Activated T-cell treated with anti-CD3 and anti-CD28 coated beads, Interleukin-2, amount 50 U/mL, for 72 hours (primary cell): Measurements from ENCODE around the gene ST3GAL5. TPM values are rescaled to one million over a fixed set of nuclear protein-coding genes. Genes with fewer than 3 reads are reported as not detected.

Experiments
- ATAC-seq, 2 donors: fragments of 150-1000 bp; cut with Tn5 transposase; replicated peaks in 1 of 2; 2 replicates each; pipeline ENCODE4 v1.10.0; 2021; ENCODE audit warnings: moderate library complexity in 2 of 2, mild to moderate bottlenecking in 1 of 2
- DNase-seq, 2 donors: peaks; one replicate each; pipeline ENCODE4 v3.0.0; 2021 to 2022; ENCODE audit warnings: mixed read lengths in 1 of 2
- H3K27ac Mint-ChIP-seq: one replicate; pipeline ENCODE4 v1.8.0; 2022; ENCODE audit warnings: mild to moderate bottlenecking, moderate library complexity, mixed read lengths
- H3K27me3 Mint-ChIP-seq: one replicate; pipeline ENCODE4 v1.8.0; 2022; ENCODE audit warnings: low read depth, mixed read lengths
- H3K36me3 Mint-ChIP-seq, 2 donors: one replicate each; pipeline ENCODE4 v1.8.0; 2022; ENCODE audit warnings: mixed read lengths in 2 of 2, mild to moderate bottlenecking in 1 of 2; ENCODE audit not compliant: insufficient read depth in 2 of 2
- H3K4me1 Mint-ChIP-seq: one replicate; pipeline ENCODE4 v1.8.0; 2022; ENCODE audit warnings: low read depth, mixed read lengths
- H3K4me3 Mint-ChIP-seq, 2 donors: one replicate each; pipeline ENCODE4 v1.8.0; 2022; ENCODE audit warnings: mild to moderate bottlenecking in 2 of 2, mixed read lengths in 2 of 2, moderate library complexity in 2 of 2
- H3K9me3 Mint-ChIP-seq, 2 donors: one replicate each; pipeline ENCODE4 v1.8.0; 2022; ENCODE audit warnings: mixed read lengths in 2 of 2
- total RNA-seq, 2 donors: library from RNA; stranded (reverse); gene quantifications; one replicate each; pipeline ENCODE4 v1.2.3, GENCODE V29; 2022

The ST3GAL5 gene
- total RNA-seq, 2 donors from 2014 or later, result 10.4 to 11.3 TPM

- no peak for DNase-seq
- H3K9me3 Mint-ChIP-seq, result no peaks in the 10 kb centered on the region
Measured at GRCh38 chr2:85827879-85828569, 60.8 kb downstream of the ST3GAL5 start.

GRCh38 chr2:85826990-85827878 lies 61.6 kb downstream of the ST3GAL5 start:
- peak; percentile 82 to 84 for DNase-seq
- no peaks in the 10 kb centered on the region for H3K9me3 Mint-ChIP-seq
- H3K27me3 Mint-ChIP-seq, result peaks cover 9% of the 10 kb centered on the region
- peak; percentile 91 to 92 for ATAC-seq
- peak overlapping the region; percentile 33 to 67 for H3K4me3 Mint-ChIP-seq
- H3K27ac Mint-ChIP-seq, result no peak overlapping the region
- H3K4me1 Mint-ChIP-seq, result peaks cover 40% of the 10 kb centered on the region
- no peaks in the 10 kb centered on the region for H3K36me3 Mint-ChIP-seq

More at GRCh38 chr2:85827879-85828569, 60.8 kb downstream of the ST3GAL5 start:
- peaks cover 41% of the 10 kb centered on the region for H3K4me1 Mint-ChIP-seq
- peak overlapping the region in 1 of 2 donors; percentile 67 for H3K4me3 Mint-ChIP-seq
- H3K36me3 Mint-ChIP-seq, result no peaks in the 10 kb centered on the region
- H3K27me3 Mint-ChIP-seq, result peaks cover 9% of the 10 kb centered on the region
- H3K27ac Mint-ChIP-seq, result no peak overlapping the region
- ATAC-seq, result no peak

GRCh38 chr2:85823951-85824350 lies 64.8 kb downstream of the ST3GAL5 start:
- Mint-ChIP-seq H3K27ac (no peak overlapping the region), H3K9me3 (no peaks in the 10 kb centered on the region), H3K4me3 (no peak overlapping the region), H3K27me3 (peaks cover 14% of the 10 kb centered on the region), H3K36me3 (no peaks in the 10 kb centered on the region), H3K4me1 (peaks cover 19% of the 10 kb centered on the region)
- DNase-seq (no peak), ATAC-seq (no peak)

- Mint-ChIP-seq H3K36me3 (no peaks in the 10 kb centered on the region), H3K27me3 (peaks cover 14% of the 10 kb centered on the region), H3K4me1 (peaks cover 10% of the 10 kb centered on the region), H3K27ac (no peak overlapping the region), H3K9me3 (no peaks in the 10 kb centered on the region), H3K4me3 (no peak overlapping the region)
- ATAC-seq (peak in 1 of 2 donors; percentile 26), DNase-seq (no peak)
Measured at GRCh38 chr2:85822766-85823165, 66.0 kb downstream of the ST3GAL5 start.

GRCh38 chr2:85819811-85820510 lies 68.8 kb downstream of the ST3GAL5 start:
- ATAC-seq, result no peak

GRCh38 chr2:85814802-85815550 lies 73.8 kb downstream of the ST3GAL5 start:
- no peaks in the 10 kb centered on the region for H3K36me3 Mint-ChIP-seq
- no peaks in the 10 kb centered on the region for H3K4me1 Mint-ChIP-seq
- H3K4me3 Mint-ChIP-seq, result no peak overlapping the region
- H3K27ac Mint-ChIP-seq, result no peak overlapping the region
- no peak for DNase-seq
- H3K27me3 Mint-ChIP-seq, result peaks cover 4% of the 10 kb centered on the region
- H3K9me3 Mint-ChIP-seq, result no peaks in the 10 kb centered on the region
- ATAC-seq, result no peak

More at GRCh38 chr2:85819811-85820510, 68.8 kb downstream of the ST3GAL5 start:
- Mint-ChIP-seq H3K36me3 (no peaks in the 10 kb centered on the region), H3K9me3 (no peaks in the 10 kb centered on the region), H3K4me1 (no peaks in the 10 kb centered on the region), H3K4me3 (no peak overlapping the region), H3K27me3 (peaks cover 5% of the 10 kb centered on the region), H3K27ac (no peak overlapping the region)
- DNase-seq, result no peak

- Mint-ChIP-seq H3K4me3 (no peak overlapping the region), H3K27me3 (no peaks in the 10 kb centered on the region), H3K9me3 (no peaks in the 10 kb centered on the region), H3K4me1 (no peaks in the 10 kb centered on the region), H3K27ac (no peak overlapping the region), H3K36me3 (no peaks in the 10 kb centered on the region)
- ATAC-seq (peak; percentile 89 to 97), DNase-seq (peak; percentile 84 to 87)
Measured at GRCh38 chr2:85813982-85814801, 74.6 kb downstream of the ST3GAL5 start.

- H3K27me3 Mint-ChIP-seq, result no peaks in the 10 kb centered on the region
- no peak for DNase-seq
- H3K36me3 Mint-ChIP-seq, result no peaks in the 10 kb centered on the region
- H3K4me3 Mint-ChIP-seq, result no peak overlapping the region
- no peaks in the 10 kb centered on the region for H3K4me1 Mint-ChIP-seq
- no peak for ATAC-seq
- H3K27ac Mint-ChIP-seq, result no peak overlapping the region
- H3K9me3 Mint-ChIP-seq, result no peaks in the 10 kb centered on the region
Measured at GRCh38 chr2:85813211-85813981, 75.4 kb downstream of the ST3GAL5 start.

GRCh38 chr2:85812094-85812735 lies 76.6 kb downstream of the ST3GAL5 start:
- no peak for ATAC-seq
- DNase-seq, result no peak
- Mint-ChIP-seq H3K4me3 (no peak overlapping the region), H3K9me3 (no peaks in the 10 kb centered on the region), H3K36me3 (no peaks in the 10 kb centered on the region), H3K4me1 (no peaks in the 10 kb centered on the region), H3K27me3 (no peaks in the 10 kb centered on the region), H3K27ac (no peak overlapping the region)

- Mint-ChIP-seq H3K27ac (no peak overlapping the region), H3K36me3 (no peaks in the 10 kb centered on the region), H3K4me3 (no peak overlapping the region), H3K9me3 (no peaks in the 10 kb centered on the region), H3K4me1 (no peaks in the 10 kb centered on the region), H3K27me3 (no peaks in the 10 kb centered on the region)
- no peak for ATAC-seq
- DNase-seq, result no peak
Measured at GRCh38 chr2:85811180-85812093, 77.4 kb downstream of the ST3GAL5 start.
